ENCODE measurements around the gene CPLX1. TPM values are rescaled to one million over a fixed set of nuclear protein-coding genes. Genes with fewer than 3 reads are reported as not detected.
A peak's percentile ranks its signal among the peaks of the same experiment; 100 is the strongest.

Gene CPLX1
- polyA plus RNA-seq, 3 donors from 2014 or later, result not detected

DNA sequence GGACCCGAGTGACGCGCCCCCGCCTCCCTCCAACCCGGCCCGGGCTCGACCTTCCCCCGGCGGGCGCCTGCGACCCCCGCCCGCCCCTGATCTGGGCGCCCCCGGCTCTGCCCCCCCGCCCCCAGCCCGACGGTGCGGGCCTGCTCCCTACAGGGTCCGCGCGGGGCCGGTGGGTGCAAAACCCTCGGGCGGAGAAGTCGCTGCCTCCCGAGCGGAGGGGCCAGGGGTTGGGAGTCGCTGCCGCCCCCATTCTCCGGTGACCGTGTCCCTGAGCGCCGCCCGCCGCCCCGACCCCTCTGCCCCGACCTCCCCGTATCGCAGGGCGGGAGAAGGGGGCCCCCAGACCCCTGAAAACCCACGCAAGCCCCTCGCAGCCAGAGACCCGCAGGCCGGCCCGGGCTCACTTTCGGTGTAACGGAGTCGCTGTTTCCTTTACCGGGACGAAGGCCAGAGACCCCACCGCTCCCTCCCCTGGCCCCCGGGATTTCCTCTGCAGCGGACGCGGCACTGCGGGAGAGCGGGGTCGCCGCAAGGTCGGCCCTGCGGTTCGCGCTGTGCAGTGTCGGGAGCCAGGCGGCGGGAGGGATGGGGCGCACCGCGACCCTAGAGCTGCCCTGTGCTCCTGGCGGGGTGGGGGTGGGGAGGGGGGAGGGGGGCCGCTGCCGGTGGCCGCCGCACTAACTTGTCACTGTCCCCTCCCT, 729 bp upstream of the CPLX1 start:
- DNase-seq, result no peak
- peaks cover 0 to 4% (median 0%) of the 10 kb centered on the region in 3 donors for H3K36me3 Mint-ChIP-seq
- no peak overlapping the region for H3K4me3 Mint-ChIP-seq

DNA sequence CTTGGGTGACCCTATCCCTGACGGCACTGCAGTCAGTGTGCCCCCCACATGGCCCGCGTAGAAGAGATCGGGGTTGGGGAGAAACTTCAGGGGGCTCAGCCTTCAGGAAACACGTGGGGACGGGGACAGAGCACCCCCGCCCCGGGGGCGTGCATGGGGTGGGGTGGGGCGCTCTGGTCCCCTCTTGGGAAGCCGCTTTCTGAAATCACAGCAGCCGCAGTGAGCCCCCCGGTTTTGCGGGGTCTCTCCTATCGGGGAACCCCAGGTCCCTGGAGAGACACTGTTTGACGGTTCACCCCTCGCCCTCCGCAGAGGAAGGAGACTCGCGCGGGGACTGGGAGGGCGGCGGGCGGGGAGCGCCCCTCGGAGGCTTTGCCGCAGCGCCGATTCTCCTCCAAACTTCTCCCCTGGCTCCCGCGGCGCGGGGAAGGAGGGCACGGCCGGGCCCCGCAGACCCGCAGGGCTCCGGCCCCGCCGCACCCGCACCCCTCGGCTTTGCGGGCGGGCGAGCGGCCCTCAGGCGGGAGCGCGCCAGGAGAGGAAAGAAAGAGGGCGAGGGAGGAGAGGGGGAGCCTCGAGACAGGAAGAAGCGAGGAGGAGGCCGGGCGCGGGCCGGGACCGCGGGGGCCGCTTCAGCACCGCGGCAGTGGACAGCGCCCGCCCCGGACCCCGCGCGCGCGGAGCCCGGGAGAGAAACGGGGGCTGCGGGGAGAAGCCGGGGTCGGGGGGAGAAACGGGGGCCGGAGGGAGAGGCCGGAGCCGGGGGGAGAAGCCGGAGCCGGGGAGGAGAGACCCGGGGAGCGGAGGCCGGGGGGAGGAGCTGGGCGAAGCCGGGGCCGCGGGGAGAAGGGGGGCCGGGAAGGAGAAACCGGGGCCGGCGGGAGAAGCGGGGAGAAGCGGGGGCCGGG, 612 bp downstream of the CPLX1 start:
- H3K4me1 Mint-ChIP-seq, result peaks cover 2 to 7% of the 10 kb centered on the region in 2 donors
- H3K27ac Mint-ChIP-seq, result no peak overlapping the region
- peak; percentile 15 to 33 (median 20) for DNase-seq
- H3K9me3 Mint-ChIP-seq, result peaks cover 0 to 6% (median 0%) of the 10 kb centered on the region in 6 donors
- peak overlapping the region in 1 of 5 donors; percentile 20 for H3K4me3 Mint-ChIP-seq
- H3K36me3 Mint-ChIP-seq, result peaks cover 0 to 4% (median 0%) of the 10 kb centered on the region in 3 donors
- H3K27me3 Mint-ChIP-seq (ENCODE audit: low read depth in 3 of 3), result peaks cover 10 to 22% (median 17%) of the 10 kb centered on the region in 3 donors

More for the DNA sequence above, 729 bp upstream of the CPLX1 start:
- Mint-ChIP-seq H3K4me1 (peaks cover 2 to 7% of the 10 kb centered on the region in 2 donors), H3K27me3 (ENCODE audit: low read depth in 3 of 3) (peaks cover 10 to 22% (median 17%) of the 10 kb centered on the region in 3 donors), H3K27ac (no peak overlapping the region), H3K9me3 (peaks cover 0 to 6% (median 0%) of the 10 kb centered on the region in 6 donors)

DNA sequence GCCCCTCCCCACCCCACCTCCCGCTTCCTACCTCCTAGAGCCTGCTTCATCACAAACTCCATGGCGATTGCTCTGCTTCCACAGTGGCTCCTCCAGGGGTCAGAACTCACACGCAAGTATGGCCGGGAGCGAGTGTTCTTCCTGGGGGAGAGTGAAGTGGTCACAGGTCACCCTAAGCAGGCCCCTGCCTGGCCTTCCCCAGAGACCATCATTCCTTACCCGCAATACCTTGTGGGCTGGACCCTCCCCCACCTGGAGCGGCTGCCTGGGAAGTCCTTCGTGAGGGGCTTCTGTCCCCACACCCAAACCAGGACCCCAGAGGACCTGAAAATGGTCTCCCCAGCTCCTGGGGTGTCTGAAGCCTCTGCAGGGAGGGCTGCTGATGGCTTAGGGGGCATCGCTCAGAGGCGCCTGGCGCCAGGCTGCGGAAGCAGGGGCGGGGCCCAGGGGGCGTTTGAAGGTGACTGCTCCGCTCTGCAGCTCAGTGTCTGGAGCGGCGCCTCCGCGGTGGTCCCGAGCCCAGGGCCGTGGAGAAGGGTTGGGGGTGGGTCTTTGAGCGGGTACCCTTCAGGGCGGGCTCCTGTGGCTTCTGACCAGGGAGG, 1.4 kb downstream of the CPLX1 start:
- H3K27me3 Mint-ChIP-seq (ENCODE audit: low read depth in 3 of 3), result peaks cover 10 to 22% (median 17%) of the 10 kb centered on the region in 3 donors
- H3K27ac Mint-ChIP-seq, result no peak overlapping the region
- H3K36me3 Mint-ChIP-seq, result peaks cover 0 to 4% (median 0%) of the 10 kb centered on the region in 3 donors
- H3K9me3 Mint-ChIP-seq, result peaks cover 0 to 6% (median 0%) of the 10 kb centered on the region in 6 donors
- peak overlapping the region in 1 of 5 donors; percentile 38 for H3K4me3 Mint-ChIP-seq
- no peak for DNase-seq
- H3K4me1 Mint-ChIP-seq, result peaks cover 2 to 7% of the 10 kb centered on the region in 2 donors

DNA sequence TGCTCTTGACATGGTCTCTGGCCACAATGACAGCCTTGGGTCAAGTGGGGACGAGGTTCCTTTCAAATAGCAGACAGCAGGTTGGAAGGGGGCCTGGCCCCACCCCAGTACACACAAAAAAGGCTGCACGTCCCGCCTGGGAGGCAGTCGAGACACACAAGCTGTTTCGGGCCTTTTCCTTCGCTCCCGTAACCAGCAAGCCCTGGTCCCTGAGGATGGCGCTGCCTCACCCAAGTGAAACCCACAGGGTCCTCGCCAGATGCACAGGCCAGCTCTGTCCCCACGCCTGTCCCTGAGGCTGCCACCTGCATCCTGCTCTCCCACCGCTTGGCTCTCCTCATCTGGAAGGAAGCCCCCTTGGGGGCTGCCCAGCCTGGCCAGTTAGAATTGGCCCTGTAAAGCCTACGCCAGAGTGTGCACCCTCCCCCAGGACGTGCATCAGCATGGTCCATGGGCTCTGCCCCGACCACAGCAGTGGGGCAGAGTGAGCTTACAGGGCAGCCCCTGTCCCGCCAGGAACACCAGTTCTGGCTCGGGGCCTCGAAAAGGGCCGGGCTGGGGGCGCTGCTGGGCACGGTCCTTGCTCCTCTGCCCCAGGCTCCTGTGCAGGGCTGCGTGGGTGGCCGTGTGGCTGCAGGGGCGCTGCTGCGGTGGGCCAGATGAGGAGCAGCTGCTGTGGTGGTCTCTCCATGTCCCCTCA, 2.0 kb downstream of the CPLX1 start:
- Mint-ChIP-seq H3K36me3 (peaks cover 0 to 4% (median 0%) of the 10 kb centered on the region in 3 donors), H3K4me1 (peaks cover 2 to 7% of the 10 kb centered on the region in 2 donors), H3K9me3 (peaks cover 0 to 6% (median 0%) of the 10 kb centered on the region in 6 donors), H3K4me3 (no peak overlapping the region), H3K27me3 (ENCODE audit: low read depth in 3 of 3) (peaks cover 10 to 20% (median 17%) of the 10 kb centered on the region in 3 donors), H3K27ac (no peak overlapping the region)
- no peak for DNase-seq

DNA sequence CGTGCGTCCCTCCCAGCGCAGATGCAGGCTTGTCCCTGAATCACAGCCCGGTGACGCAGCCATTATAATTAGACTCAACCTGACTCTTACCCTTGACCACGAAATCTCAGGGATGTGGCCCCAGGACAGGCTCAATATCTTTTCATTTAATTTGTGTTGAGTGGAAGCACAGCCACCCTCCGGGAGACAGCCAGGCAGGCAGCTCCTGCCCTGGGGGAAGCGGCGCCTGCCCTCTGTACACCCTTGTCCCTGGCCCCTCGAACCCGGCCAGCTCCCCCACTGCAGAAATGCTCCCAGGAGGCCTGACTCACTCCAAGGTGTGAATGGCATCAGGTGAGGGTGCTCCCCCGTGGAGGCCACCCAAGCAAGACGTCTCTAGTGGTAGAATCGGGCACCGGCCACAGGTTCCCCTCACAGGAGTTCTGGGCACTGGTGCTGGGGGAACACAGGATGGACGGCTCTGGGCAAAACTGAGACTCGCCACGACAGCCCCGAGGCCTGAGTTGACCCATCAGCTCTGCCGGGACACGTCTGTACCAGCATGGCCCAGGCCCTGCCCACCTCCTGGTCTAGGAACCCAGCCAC, 2.7 kb downstream of the CPLX1 start:
- Mint-ChIP-seq H3K4me1 (peaks cover 2 to 6% of the 10 kb centered on the region in 2 donors), H3K4me3 (peak overlapping the region in 1 of 5 donors; percentile 23), H3K9me3 (peaks cover 0 to 5% (median 0%) of the 10 kb centered on the region in 6 donors), H3K36me3 (peaks cover 0 to 4% (median 0%) of the 10 kb centered on the region in 3 donors), H3K27ac (no peak overlapping the region), H3K27me3 (ENCODE audit: low read depth in 3 of 3) (peaks cover 10 to 17% (median 17%) of the 10 kb centered on the region in 3 donors)
- DNase-seq, result no peak

DNA sequence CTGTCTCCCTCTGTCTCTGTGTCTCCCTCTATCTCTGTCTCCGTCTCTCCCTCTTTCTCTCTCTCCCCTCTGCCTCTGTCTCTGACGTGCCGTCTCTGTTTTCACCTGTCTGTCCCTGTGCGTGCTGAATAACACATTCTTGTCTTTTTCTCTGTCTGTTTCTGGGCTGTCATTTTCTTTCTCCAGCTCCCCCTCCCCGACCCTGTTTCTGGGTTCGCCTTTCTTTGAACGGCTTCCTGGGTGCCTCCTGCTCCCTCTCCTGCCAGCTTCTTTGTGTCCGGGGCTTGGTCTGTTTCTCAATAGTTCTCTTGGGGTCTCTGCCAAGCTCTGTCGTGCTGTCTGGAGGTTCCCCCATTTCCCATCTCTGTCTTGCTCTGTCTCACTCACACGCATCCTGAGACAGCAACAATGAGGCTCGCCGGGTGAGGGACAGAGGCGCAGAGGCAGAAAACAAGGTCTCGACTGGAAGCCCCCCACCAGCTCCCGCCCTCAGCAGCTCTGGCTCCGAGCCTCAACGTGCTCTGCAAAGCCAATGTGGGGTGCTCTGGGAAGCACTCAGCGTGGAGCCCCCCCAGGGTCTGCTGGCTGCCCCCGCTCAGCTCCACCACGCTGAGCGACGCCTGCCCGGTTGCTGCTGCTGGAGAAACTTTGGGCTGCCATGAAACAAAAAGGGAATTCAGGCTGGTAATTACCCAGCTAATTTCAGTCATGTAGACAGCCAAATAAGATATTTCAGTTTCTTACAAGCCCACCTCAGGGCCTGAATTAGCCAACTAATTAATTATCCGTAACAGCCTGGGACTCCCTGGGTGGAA, 3.4 kb downstream of the CPLX1 start:
- Mint-ChIP-seq H3K36me3 (no peaks in the 10 kb centered on the region), H3K9me3 (peaks cover 0 to 5% (median 0%) of the 10 kb centered on the region in 6 donors), H3K27me3 (ENCODE audit: low read depth in 3 of 3) (peaks cover 4 to 11% (median 10%) of the 10 kb centered on the region in 3 donors), H3K27ac (no peak overlapping the region), H3K4me3 (no peak overlapping the region), H3K4me1 (no peaks in the 10 kb centered on the region)
- DNase-seq, result no peak

DNA sequence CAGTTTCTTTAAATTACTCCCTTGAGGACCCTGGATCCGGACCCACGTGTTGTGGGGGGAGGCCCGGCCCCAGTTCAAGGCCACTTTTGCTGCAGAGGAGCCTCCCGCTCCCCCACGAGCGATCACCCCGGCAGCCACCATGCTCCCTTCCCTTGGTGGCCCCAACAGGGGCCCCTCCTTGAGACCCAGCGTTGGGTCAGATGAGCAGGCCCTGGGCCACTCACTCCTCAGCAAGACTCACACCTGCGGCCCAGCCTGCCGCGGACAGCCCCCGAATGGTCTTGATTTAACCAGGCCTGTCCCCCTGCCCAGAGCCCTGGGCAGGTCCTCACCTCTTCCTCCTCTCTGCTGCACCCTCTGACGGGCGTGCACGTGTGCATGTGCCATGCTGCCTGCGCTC, 4.3 kb downstream of the CPLX1 start:
- H3K27ac Mint-ChIP-seq, result no peak overlapping the region
- no peak for DNase-seq
- no peak overlapping the region for H3K4me3 Mint-ChIP-seq
- H3K36me3 Mint-ChIP-seq, result no peaks in the 10 kb centered on the region
- H3K4me1 Mint-ChIP-seq, result no peaks in the 10 kb centered on the region
- H3K9me3 Mint-ChIP-seq, result peaks cover 0 to 5% (median 0%) of the 10 kb centered on the region in 6 donors
- peaks cover 7 to 13% (median 13%) of the 10 kb centered on the region in 3 donors for H3K27me3 Mint-ChIP-seq (ENCODE audit: low read depth in 3 of 3)

DNA sequence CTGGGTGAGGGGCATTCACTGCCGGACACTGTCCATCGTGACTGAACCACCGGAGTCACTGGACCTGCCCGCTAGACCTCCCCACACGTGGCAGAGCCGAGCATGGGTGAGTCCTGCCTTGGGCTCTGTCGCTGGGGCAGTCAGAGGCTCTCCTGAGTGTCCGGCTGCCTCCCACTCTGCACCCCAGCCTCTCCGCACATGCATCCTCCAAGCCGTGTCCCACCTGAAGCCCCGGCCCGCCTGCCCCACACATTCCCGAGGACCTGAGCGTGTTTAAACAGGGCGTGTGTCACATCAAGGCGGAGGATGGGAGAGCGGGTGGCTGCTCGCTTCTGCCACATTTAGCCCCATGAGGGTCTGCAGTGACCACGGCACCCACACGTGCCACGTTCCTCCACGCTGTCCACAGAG, 4.7 kb downstream of the CPLX1 start:
- H3K36me3 Mint-ChIP-seq, result no peaks in the 10 kb centered on the region
- H3K27ac Mint-ChIP-seq, result no peak overlapping the region
- no peak overlapping the region for H3K4me3 Mint-ChIP-seq
- DNase-seq, result no peak
- H3K9me3 Mint-ChIP-seq, result peaks cover 0 to 5% (median 0%) of the 10 kb centered on the region in 6 donors
- H3K4me1 Mint-ChIP-seq, result no peaks in the 10 kb centered on the region
- peaks cover 9 to 13% (median 13%) of the 10 kb centered on the region in 3 donors for H3K27me3 Mint-ChIP-seq (ENCODE audit: low read depth in 3 of 3)

DNA sequence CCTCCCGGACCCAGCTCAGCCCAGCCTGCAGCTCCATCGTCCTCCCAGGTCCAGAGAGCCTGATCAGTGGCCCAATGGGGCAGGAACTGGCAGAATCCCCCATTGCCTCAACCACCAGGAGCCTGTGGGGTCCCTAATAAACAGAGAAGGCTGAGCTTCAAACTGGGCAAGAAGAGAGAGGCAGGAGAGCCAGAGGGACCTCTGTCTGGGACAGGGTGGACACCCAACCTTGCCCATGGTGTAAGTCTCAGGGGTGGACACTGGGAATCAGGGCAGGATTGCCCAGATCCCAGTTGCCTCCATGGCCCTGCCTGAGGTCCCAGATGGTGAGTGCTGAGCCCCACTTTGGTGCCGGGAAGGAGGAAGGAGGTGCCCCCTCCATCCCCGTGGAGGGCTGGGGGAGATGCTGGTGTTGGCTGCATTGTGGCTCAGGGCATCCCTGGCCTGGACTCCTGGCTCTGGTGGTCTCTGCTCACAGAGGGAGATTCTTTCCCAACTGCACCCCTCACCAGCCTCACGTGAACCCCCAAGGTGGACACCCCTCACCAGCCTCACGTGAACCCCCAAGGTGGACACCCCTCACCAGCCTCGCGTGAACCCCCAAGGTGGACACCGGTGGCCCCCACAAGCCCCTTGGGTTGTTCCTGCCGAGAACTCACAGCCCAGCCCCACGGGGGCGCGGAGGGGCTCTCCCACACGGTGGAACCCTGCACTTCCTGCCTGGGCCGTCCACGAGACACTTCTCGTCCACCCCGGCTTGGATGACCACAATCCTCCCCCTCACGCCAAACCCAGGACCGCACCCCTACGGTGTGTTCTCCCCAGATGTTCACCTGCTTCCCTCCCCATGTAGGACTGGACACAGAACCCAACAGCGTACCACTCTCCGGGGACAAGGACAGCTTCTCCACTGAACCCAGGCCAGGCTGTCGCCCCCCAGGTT, 5.4 kb downstream of the CPLX1 start:
- no peak overlapping the region for H3K4me3 Mint-ChIP-seq
- H3K4me1 Mint-ChIP-seq, result no peaks in the 10 kb centered on the region
- peaks cover 9 to 13% (median 13%) of the 10 kb centered on the region in 3 donors for H3K27me3 Mint-ChIP-seq (ENCODE audit: low read depth in 3 of 3)
- H3K9me3 Mint-ChIP-seq, result peaks cover 0 to 5% (median 0%) of the 10 kb centered on the region in 6 donors
- no peak overlapping the region for H3K27ac Mint-ChIP-seq
- H3K36me3 Mint-ChIP-seq, result no peaks in the 10 kb centered on the region
- DNase-seq, result no peak

DNA sequence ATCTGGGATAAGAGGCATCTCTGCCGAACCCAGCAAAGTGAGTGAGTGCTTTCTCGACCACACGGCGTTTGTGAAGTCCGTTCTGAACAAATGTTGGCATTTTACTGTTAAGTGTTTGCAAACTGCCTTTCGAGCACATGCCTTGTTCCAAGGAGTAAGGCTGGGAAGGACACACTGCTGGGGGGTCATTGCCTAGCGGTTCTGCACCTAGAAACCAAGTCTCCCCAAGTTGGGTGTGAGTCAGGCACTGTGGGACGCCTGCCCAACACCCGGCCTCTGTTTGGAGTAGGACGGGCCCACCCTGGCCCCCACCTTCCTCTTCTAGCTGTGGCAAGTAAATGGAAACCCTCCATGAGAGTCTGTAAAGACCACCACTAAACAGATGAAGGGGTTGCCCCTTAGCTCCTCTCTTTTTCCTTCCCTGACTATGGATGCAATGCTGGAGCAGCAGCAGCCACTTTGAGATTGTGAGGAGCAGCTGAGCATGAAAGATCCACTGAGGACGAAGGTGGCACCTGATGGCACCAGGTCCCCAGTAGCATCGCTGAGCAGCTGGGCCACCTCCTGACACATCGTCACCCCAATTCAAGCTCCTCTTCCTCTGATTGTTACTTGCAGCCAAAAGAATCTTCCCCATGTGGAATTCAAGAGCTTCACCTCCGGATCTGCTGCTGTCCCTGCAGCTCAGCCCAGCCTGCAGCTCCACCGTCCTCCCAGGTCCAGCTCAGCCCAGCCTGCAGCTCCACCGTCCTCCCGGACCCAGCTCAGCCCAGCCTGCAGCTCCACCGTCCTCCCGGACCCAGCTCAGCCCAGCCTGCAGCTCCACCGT, 6.3 kb downstream of the CPLX1 start:
- peaks cover 10 to 17% (median 13%) of the 10 kb centered on the region in 3 donors for H3K27me3 Mint-ChIP-seq (ENCODE audit: low read depth in 3 of 3)
- no peak for DNase-seq

More for the DNA sequence above, 6.3 kb downstream of the CPLX1 start:
- H3K4me1 Mint-ChIP-seq, result no peaks in the 10 kb centered on the region
- peaks cover 0 to 5% (median 0%) of the 10 kb centered on the region in 6 donors for H3K9me3 Mint-ChIP-seq
- H3K4me3 Mint-ChIP-seq, result no peak overlapping the region
- H3K36me3 Mint-ChIP-seq, result no peaks in the 10 kb centered on the region
- H3K27ac Mint-ChIP-seq, result no peak overlapping the region

Data from immature natural killer cell (primary cell).